ENCODE data around the gene WAPL.

The WAPL gene

GRCh38 chr10:86388119-86388704 lies 133.4 kb downstream of the WAPL start:
- no peak for DNase-seq

GRCh38 chr10:86387178-86387794 lies 134.3 kb downstream of the WAPL start:
- no peak for DNase-seq

- no peak for DNase-seq
Measured at GRCh38 chr10:86385806-86386205, 135.8 kb downstream of the WAPL start.

Measured in hematopoietic multipotent progenitor cell treated with erythropoietin and hydrocortisone succinate and interleukin-3 and kit ligand, for 8 days (in vitro differentiated cells).